ENCODE measurements around the gene MPHOSPH8. TPM values are rescaled to one million over a fixed set of nuclear protein-coding genes. Genes with fewer than 3 reads are reported as not detected.

Gene MPHOSPH8
- total and polyA plus RNA-seq, 7 donors = 9.0 to 20.6 (median 12.1) TPM

GRCh38 chr13:19645000-19645399 lies 11.5 kb downstream of the MPHOSPH8 start:
- 91 to 97% (median 95%) methylated on average over 2 of the region's 2 CpGs for WGBS, 3 donors
- TF ChIP-seq CTCF (IDR thresholded peaks at IDR 0.05) = no peak
- H3K4me3 ChIP-seq = no peak overlapping the region
- intact Hi-C loops (cut with DNase I) = no loop called here
- peaks cover 0 to 67% of the 10 kb centered on the region in 2 donors for H3K36me3 ChIP-seq (ENCODE audit: insufficient read depth in 1 of 2, low read depth in 1 of 2)
- H3K9me3 ChIP-seq = no peaks in the 10 kb centered on the region
- H3K27ac ChIP-seq = no peak overlapping the region
- ATAC-seq (no peak), DNase-seq (no peak)
- H3K27me3 ChIP-seq (ENCODE audit: insufficient read depth in 3 of 3, low read length in 2 of 3) = no peaks in the 10 kb centered on the region
- no peaks in the 10 kb centered on the region for H3K4me1 ChIP-seq

- TF ChIP-seq CTCF (IDR thresholded peaks at IDR 0.05) = no peak
- DNase-seq = no peak
- H3K27me3 ChIP-seq (ENCODE audit: insufficient read depth in 3 of 3, low read length in 2 of 3) = no peaks in the 10 kb centered on the region
- 78 to 89% (median 84%) methylated on average over 4 of the region's 4 CpGs for WGBS, 3 donors
- no peaks in the 10 kb centered on the region for H3K9me3 ChIP-seq
- H3K36me3 ChIP-seq (ENCODE audit: insufficient read depth in 1 of 2, low read depth in 1 of 2) = peaks cover 0 to 77% of the 10 kb centered on the region in 2 donors
- intact Hi-C loops (cut with DNase I) = no loop called here
- no peak overlapping the region for H3K27ac ChIP-seq
- H3K4me1 ChIP-seq = no peaks in the 10 kb centered on the region
- H3K4me3 ChIP-seq = no peak overlapping the region
- no peak for ATAC-seq
Observed at GRCh38 chr13:19646063-19646462, 12.6 kb downstream of the MPHOSPH8 start.

GRCh38 chr13:19650742-19651141 lies 17.3 kb downstream of the MPHOSPH8 start:
- H3K27ac ChIP-seq = no peak overlapping the region
- WGBS, 3 donors = 94 to 98% (median 95%) methylated on average over 4 of the region's 4 CpGs
- no peak for DNase-seq
- ATAC-seq = no peak
- no peaks in the 10 kb centered on the region for H3K4me1 ChIP-seq
- H3K4me3 ChIP-seq = no peak overlapping the region
- no peaks in the 10 kb centered on the region for H3K27me3 ChIP-seq (ENCODE audit: insufficient read depth in 3 of 3, low read length in 2 of 3)
- intact Hi-C loops (cut with DNase I) = no loop called here
- H3K36me3 ChIP-seq (ENCODE audit: insufficient read depth in 1 of 2, low read depth in 1 of 2) = peaks cover 0 to 78% of the 10 kb centered on the region in 2 donors
- no peak for TF ChIP-seq CTCF (IDR thresholded peaks at IDR 0.05)
- no peaks in the 10 kb centered on the region for H3K9me3 ChIP-seq

- Histone ChIP-seq H3K27ac (no peak overlapping the region), H3K4me3 (no peak overlapping the region), H3K9me3 (no peaks in the 10 kb centered on the region), H3K4me1 (no peaks in the 10 kb centered on the region), H3K36me3 (ENCODE audit: insufficient read depth in 1 of 2, low read depth in 1 of 2) (peaks cover 0 to 72% of the 10 kb centered on the region in 2 donors), H3K27me3 (ENCODE audit: insufficient read depth in 3 of 3, low read length in 2 of 3) (no peaks in the 10 kb centered on the region)
- no peak for TF ChIP-seq CTCF (IDR thresholded peaks at IDR 0.05)
- WGBS, 3 donors = 32 to 53% (median 44%) methylated on average over 4 of the region's 4 CpGs
- ATAC-seq (no peak), DNase-seq (no peak)
- intact Hi-C loops (cut with DNase I) = no loop called here
Observed at GRCh38 chr13:19657872-19658591, 24.6 kb downstream of the MPHOSPH8 start.

GRCh38 chr13:19658831-19659230 lies 25.4 kb downstream of the MPHOSPH8 start:
- ATAC-seq = no peak
- H3K4me1 ChIP-seq = no peaks in the 10 kb centered on the region
- H3K4me3 ChIP-seq = no peak overlapping the region
- H3K9me3 ChIP-seq = no peaks in the 10 kb centered on the region
- TF ChIP-seq CTCF (IDR thresholded peaks at IDR 0.05) = no peak
- H3K36me3 ChIP-seq (ENCODE audit: insufficient read depth in 1 of 2, low read depth in 1 of 2) = peaks cover 0 to 74% of the 10 kb centered on the region in 2 donors
- no peak for DNase-seq
- intact Hi-C loops (cut with DNase I) = no loop called here
- no peaks in the 10 kb centered on the region for H3K27me3 ChIP-seq (ENCODE audit: insufficient read depth in 3 of 3, low read length in 2 of 3)
- no peak overlapping the region for H3K27ac ChIP-seq

All from psoas muscle (tissue), 8 donors.